Stimulated activated CD8-positive, alpha-beta memory T cell treated with anti-CD3 and anti-CD28 coated beads, Interleukin-7, amount 100 ng/mL, for 1 hour (primary cell): ENCODE results near the gene LHFPL3.
A peak's percentile ranks its signal among the peaks of the same experiment; 100 is the strongest.

ENCODE experiments used
- DNase-seq, 2 donors: peaks; one replicate each; pipeline ENCODE4 v3.0.0-alpha.2; 2020; ENCODE audit warnings: low read depth in 2 of 2

Gene LHFPL3

GRCh38 chr7:104843198-104843597 is 514.8 kb downstream of the LHFPL3 start:
- no peak for DNase-seq

- no peak for DNase-seq
Observed at GRCh38 chr7:104845557-104845956, 517.2 kb downstream of the LHFPL3 start.

- DNase-seq: no peak
Observed at GRCh38 chr7:104846731-104847130, 518.3 kb downstream of the LHFPL3 start.

GRCh38 chr7:104848138-104848990 is 520.0 kb downstream of the LHFPL3 start:
- DNase-seq: peak in 1 of 2 donors; percentile 27

GRCh38 chr7:104850374-104850773 is 522.0 kb downstream of the LHFPL3 start:
- no peak for DNase-seq

- no peak for DNase-seq
Observed at GRCh38 chr7:104851268-104851667, 522.9 kb downstream of the LHFPL3 start.

GRCh38 chr7:104852386-104852785 is 524.0 kb downstream of the LHFPL3 start:
- no peak for DNase-seq

- no peak for DNase-seq
Observed at GRCh38 chr7:104855861-104856260, 527.5 kb downstream of the LHFPL3 start.

- no peak for DNase-seq
Observed at GRCh38 chr7:104857458-104858425, 529.3 kb downstream of the LHFPL3 start.

GRCh38 chr7:104859754-104860426 is 531.5 kb downstream of the LHFPL3 start:
- no peak for DNase-seq

- DNase-seq: no peak
Observed at GRCh38 chr7:104861729-104862390, 533.5 kb downstream of the LHFPL3 start.

- DNase-seq: no peak
Observed at GRCh38 chr7:104862719-104863118, 534.3 kb downstream of the LHFPL3 start.

GRCh38 chr7:104873401-104873800 is 545.0 kb downstream of the LHFPL3 start:
- no peak for DNase-seq

GRCh38 chr7:104878577-104878976 is 550.2 kb downstream of the LHFPL3 start:
- no peak for DNase-seq

- DNase-seq: no peak
Observed at GRCh38 chr7:104883248-104883717, 554.9 kb downstream of the LHFPL3 start.

GRCh38 chr7:104883718-104884452 is 555.5 kb downstream of the LHFPL3 start:
- DNase-seq: peak; percentile 51 to 63

GRCh38 chr7:104886651-104887050 is 558.2 kb downstream of the LHFPL3 start:
- no peak for DNase-seq

- DNase-seq: no peak
Observed at GRCh38 chr7:104890216-104890615, 561.8 kb downstream of the LHFPL3 start.

GRCh38 chr7:104891949-104892348 is 563.5 kb downstream of the LHFPL3 start:
- no peak for DNase-seq

GRCh38 chr7:104894314-104894713 is 565.9 kb downstream of the LHFPL3 start:
- no peak for DNase-seq
